BE2C (cell line): ENCODE measurements around the gene NCBP1.

ENCODE experiments used
- DNase-seq: peaks from one replicate; pipeline ENCODE4 v3.0.0-alpha.2; 2020
- H3K27me3 ChIP-seq: fragments of 250-450 bp; sonication (Bioruptor Pico); 2 replicates; pipeline ENCODE4 v1.5.1; 2020; ENCODE audit warnings: mild to moderate bottlenecking
- H3K36me3 ChIP-seq: fragments of 250-450 bp; sonication (Bioruptor Pico); 2 replicates; pipeline ENCODE4 v1.5.1; 2020; ENCODE audit warnings: mild to moderate bottlenecking
- H3K4me1 ChIP-seq: fragments of 250-450 bp; sonication (Bioruptor Pico); 2 replicates; pipeline ENCODE4 v1.5.1; 2020
- H3K4me3 ChIP-seq: 2 replicates; pipeline ENCODE4 v1.5.1; 2011; ENCODE audit warnings: low read depth, low read length
- H3K9me3 ChIP-seq: fragments of 250-450 bp; sonication (Bioruptor Pico); 2 replicates; pipeline ENCODE4 v1.5.1; 2020
- CTCF ChIP-seq: IDR thresholded peaks from 2 replicates; pipeline ENCODE4 v1.5.1; 2012; ENCODE audit warnings: mild to moderate bottlenecking, low read depth, low read length

NCBP1 gene

GRCh38 chr9:97710356-97711222, 77.0 kb downstream of the NCBP1 start:
- Histone ChIP-seq H3K9me3 (no peaks in the 10 kb centered on the region), H3K36me3 (no peaks in the 10 kb centered on the region), H3K4me1 (no peaks in the 10 kb centered on the region), H3K27me3 (no peaks in the 10 kb centered on the region; the same call in 1 of the 2 replicates), H3K4me3 (no peak overlapping the region)
- TF ChIP-seq CTCF = peak; percentile 89
- peak; percentile 43 for DNase-seq

DNA sequence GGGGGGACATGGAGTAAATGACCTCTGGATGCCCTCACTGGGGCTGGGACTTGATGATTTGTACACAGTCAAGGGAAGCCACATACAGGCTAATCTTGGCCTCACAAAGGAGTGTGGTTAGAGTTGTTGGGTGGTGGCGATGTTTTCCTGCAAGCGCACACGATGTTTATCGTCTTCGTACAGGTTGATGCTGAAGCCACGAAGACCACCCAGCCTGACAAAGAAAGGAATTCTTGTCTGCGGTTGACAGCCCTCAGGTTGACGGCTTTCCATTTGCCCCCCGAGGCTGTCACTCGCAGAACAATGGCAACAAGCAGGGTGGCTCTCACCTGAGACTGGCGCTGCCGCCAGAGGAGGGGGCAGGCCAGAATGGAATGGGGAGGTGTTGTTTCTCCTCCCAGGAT, 77.6 kb downstream of the NCBP1 start:
- DNase-seq = no peak
- Histone ChIP-seq H3K9me3 (no peaks in the 10 kb centered on the region), H3K36me3 (no peaks in the 10 kb centered on the region), H3K4me3 (no peak overlapping the region), H3K27me3 (no peaks in the 10 kb centered on the region), H3K4me1 (no peaks in the 10 kb centered on the region)
- TF ChIP-seq CTCF = no peak

- no peak for DNase-seq
- Histone ChIP-seq H3K4me1 (no peaks in the 10 kb centered on the region), H3K36me3 (no peaks in the 10 kb centered on the region), H3K4me3 (no peak overlapping the region), H3K27me3 (no peaks in the 10 kb centered on the region), H3K9me3 (no peaks in the 10 kb centered on the region)
- no peak for TF ChIP-seq CTCF
These were observed 80.8 kb downstream of the NCBP1 start for GRCh38 chr9:97714435-97714834.

DNA sequence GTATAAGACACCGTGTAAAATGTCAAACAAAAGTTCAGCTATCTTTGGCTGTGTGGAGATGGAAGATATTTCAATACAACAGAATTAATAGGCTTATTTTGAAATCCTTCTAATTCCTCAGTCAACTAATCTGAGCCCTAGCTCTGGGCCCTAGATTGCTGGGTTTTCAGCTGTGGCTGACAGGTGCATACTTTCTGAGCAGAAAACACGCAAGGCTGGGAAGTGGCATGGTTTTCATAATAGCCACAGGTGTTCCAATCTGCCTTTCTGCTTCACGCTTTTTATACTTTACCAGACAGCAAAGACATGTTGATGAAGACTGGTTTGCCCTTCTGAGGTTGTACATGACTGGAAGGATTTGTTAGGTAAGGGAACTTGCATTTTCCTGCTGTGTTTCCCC, 84.2 kb downstream of the NCBP1 start:
- no peaks in the 10 kb centered on the region for H3K4me1 ChIP-seq
- DNase-seq = no peak
- no peaks in the 10 kb centered on the region for H3K36me3 ChIP-seq
- H3K9me3 ChIP-seq = no peaks in the 10 kb centered on the region
- TF ChIP-seq CTCF = no peak
- H3K4me3 ChIP-seq = no peak overlapping the region
- no peaks in the 10 kb centered on the region; the same call in 1 of the 2 replicates for H3K27me3 ChIP-seq

DNA sequence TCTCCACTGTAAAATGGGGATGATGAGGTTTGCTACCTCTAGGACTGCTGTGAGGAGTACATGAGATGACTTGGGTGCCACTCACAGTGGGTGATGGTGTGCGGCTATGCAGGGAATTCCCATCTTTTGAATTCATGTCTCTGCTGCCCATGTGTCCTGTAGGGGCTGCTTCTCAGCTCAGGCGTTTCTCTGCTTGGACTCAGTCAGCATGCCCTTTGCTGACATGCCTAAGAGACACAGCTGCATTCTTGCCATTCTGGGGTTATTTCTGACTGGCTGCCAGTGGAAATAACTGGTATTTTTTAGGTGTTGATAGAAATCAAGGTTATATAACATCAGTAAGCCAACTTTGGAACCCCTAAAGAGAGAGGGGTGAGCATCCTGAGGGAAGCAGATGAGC, 87.8 kb downstream of the NCBP1 start:
- H3K4me3 ChIP-seq = no peak overlapping the region
- TF ChIP-seq CTCF = no peak
- no peaks in the 10 kb centered on the region for H3K36me3 ChIP-seq
- H3K9me3 ChIP-seq = no peaks in the 10 kb centered on the region
- no peaks in the 10 kb centered on the region for H3K4me1 ChIP-seq
- H3K27me3 ChIP-seq = peaks cover 1% of the 10 kb centered on the region
- DNase-seq = no peak

- Histone ChIP-seq H3K36me3 (no peaks in the 10 kb centered on the region), H3K9me3 (no peaks in the 10 kb centered on the region), H3K4me1 (no peaks in the 10 kb centered on the region), H3K4me3 (no peak overlapping the region), H3K27me3 (peaks cover 10% of the 10 kb centered on the region)
- TF ChIP-seq CTCF = no peak
- no peak for DNase-seq
These were observed 88.7 kb downstream of the NCBP1 start for GRCh38 chr9:97722331-97722730.
